ENCODE data around the gene LSM12.

GRCh38 chr17:44067545-44067940, 1.1 kb upstream of the LSM12 start:
- TF ChIP-seq CTCF (IDR thresholded peaks at IDR 0.05) = no peak
- TF ChIP-seq POLR2AphosphoS5 (IDR thresholded peaks at IDR 0.05; ENCODE audit: low read depth, low read length) = no peak
- no peak for TF ChIP-seq FOXJ3 (CRISPR knock-in tag; IDR thresholded peaks at IDR 0.05)
- TF ChIP-seq ZBTB33 (IDR thresholded peaks at IDR 0.05; ENCODE audit: borderline replicate concordance, low read depth) = no peak
- no peak for TF ChIP-seq EP300 (IDR thresholded peaks at IDR 0.05; ENCODE audit: borderline replicate concordance in 1 of 2, low read depth in 1 of 2, low read length in 1 of 2)
- TF ChIP-seq SMC3 (IDR thresholded peaks at IDR 0.05; ENCODE audit: low read depth, low read length) = no peak
- TF ChIP-seq JUND (IDR thresholded peaks at IDR 0.05) = no peak
- TF ChIP-seq ELF1 (IDR thresholded peaks at IDR 0.05) = no peak
- no peak for TF ChIP-seq CHD2 (IDR thresholded peaks at IDR 0.05; ENCODE audit: low read length, partially characterized antibody)
- TF ChIP-seq EZH2phosphoT487 (IDR thresholded peaks at IDR 0.05; ENCODE audit: borderline replicate concordance, low read depth) = no peak
